CD8-positive, alpha-beta memory T cell (primary cell): ENCODE results near the gene FRY. TPM values are rescaled to one million over a fixed set of nuclear protein-coding genes. Genes with fewer than 3 reads are reported as not detected.

Experiments used
- CTCF ChIA-PET: fragments of 350-600 bp; sonication (Branson Sonifier 250); formaldehyde crosslinking; loops from one replicate; lab custom pipeline; 2021; ENCODE audit warnings: antibody characterized with exemption; lab: Charles Lee
- POLR2A ChIA-PET: fragments of 350-600 bp; sonication (Branson Sonifier 250); formaldehyde crosslinking; loops from one replicate; lab custom pipeline; 2021; ENCODE audit warnings: antibody characterized with exemption; lab: Charles Lee
- DNase-seq, 5 donors: peaks; one replicate each; pipeline versions ENCODE4 v3.0.0 to v3.0.0-alpha.2; 2020 to 2022; ENCODE audit warnings: mixed read lengths in 1 of 5
- H3K27ac ChIP-seq: one replicate; pipeline ENCODE4 v1.7.0; 2013; ENCODE audit warnings: low read depth, mild to moderate bottlenecking, low read length, moderate library complexity
- H3K27me3 ChIP-seq: 2 replicates; pipeline ENCODE4 v1.7.0; 2013; ENCODE audit warnings: low read length, mild to moderate bottlenecking; ENCODE audit not compliant: insufficient read depth, poor library complexity, severe bottlenecking
- H3K36me3 ChIP-seq: 2 replicates; pipeline ENCODE4 v1.7.0; 2013; ENCODE audit warnings: mild to moderate bottlenecking, low read length, moderate library complexity; ENCODE audit not compliant: insufficient read depth
- H3K4me1 ChIP-seq: 2 replicates; pipeline ENCODE4 v1.7.0; 2013; ENCODE audit warnings: mild to moderate bottlenecking, low read length, moderate library complexity; ENCODE audit not compliant: insufficient read depth
- H3K4me3 ChIP-seq: 2 replicates; pipeline ENCODE4 v1.7.0; 2013; ENCODE audit warnings: mild to moderate bottlenecking, low read length
- H3K9me3 ChIP-seq: 2 replicates; pipeline ENCODE4 v1.7.0; 2013; ENCODE audit warnings: mild to moderate bottlenecking, low read length
- H3K27ac Mint-ChIP-seq, 8 donors: one replicate each; pipeline ENCODE4 v1.8.0; 2020 to 2021; ENCODE audit warnings: mixed read lengths in 8 of 8, mild to moderate bottlenecking in 6 of 8, inconsistent platforms in 3 of 8, moderate library complexity in 3 of 8
- H3K27me3 Mint-ChIP-seq, 2 donors: one replicate each; pipeline ENCODE4 v1.8.0; 2020 to 2021; ENCODE audit warnings: mixed read lengths in 2 of 2, mild to moderate bottlenecking in 1 of 2, moderate library complexity in 1 of 2
- H3K36me3 Mint-ChIP-seq, 3 donors: one replicate each; pipeline ENCODE4 v1.8.0; 2020 to 2021; ENCODE audit warnings: mixed read lengths in 3 of 3, inconsistent platforms in 1 of 3, mild to moderate bottlenecking in 1 of 3
- H3K4me1 Mint-ChIP-seq, 3 donors: one replicate each; pipeline ENCODE4 v1.8.0; 2020 to 2021; ENCODE audit warnings: mixed read lengths in 3 of 3, inconsistent platforms in 1 of 3, mild to moderate bottlenecking in 1 of 3
- H3K4me3 Mint-ChIP-seq, 7 donors: one replicate each; pipeline ENCODE4 v1.8.0; 2020 to 2021; ENCODE audit warnings: mixed read lengths in 7 of 7, mild to moderate bottlenecking in 6 of 7, moderate library complexity in 4 of 7, inconsistent platforms in 2 of 7
- H3K9me3 Mint-ChIP-seq, 5 donors: one replicate each; pipeline ENCODE4 v1.8.0; 2020 to 2022; ENCODE audit warnings: mixed read lengths in 5 of 5, mild to moderate bottlenecking in 3 of 5, moderate library complexity in 2 of 5, inconsistent platforms in 1 of 5
- polyA plus RNA-seq: library from polyadenylated mRNA; unstranded; fragments of 300-500 nt; fragmentation: Illumina TruSeq; gene quantifications from one replicate; pipeline ENCODE4 v1.2.3, GENCODE V29; 2021
- total RNA-seq, 2 experiments: library from RNA; stranded (reverse); gene quantifications; one replicate each; pipeline ENCODE4 v1.2.3, GENCODE V29; 2021

FRY gene
- total and polyA plus RNA-seq, 3 experiments from 2014 or later, result 0.53 to 1.5 (median 0.72) TPM

DNA sequence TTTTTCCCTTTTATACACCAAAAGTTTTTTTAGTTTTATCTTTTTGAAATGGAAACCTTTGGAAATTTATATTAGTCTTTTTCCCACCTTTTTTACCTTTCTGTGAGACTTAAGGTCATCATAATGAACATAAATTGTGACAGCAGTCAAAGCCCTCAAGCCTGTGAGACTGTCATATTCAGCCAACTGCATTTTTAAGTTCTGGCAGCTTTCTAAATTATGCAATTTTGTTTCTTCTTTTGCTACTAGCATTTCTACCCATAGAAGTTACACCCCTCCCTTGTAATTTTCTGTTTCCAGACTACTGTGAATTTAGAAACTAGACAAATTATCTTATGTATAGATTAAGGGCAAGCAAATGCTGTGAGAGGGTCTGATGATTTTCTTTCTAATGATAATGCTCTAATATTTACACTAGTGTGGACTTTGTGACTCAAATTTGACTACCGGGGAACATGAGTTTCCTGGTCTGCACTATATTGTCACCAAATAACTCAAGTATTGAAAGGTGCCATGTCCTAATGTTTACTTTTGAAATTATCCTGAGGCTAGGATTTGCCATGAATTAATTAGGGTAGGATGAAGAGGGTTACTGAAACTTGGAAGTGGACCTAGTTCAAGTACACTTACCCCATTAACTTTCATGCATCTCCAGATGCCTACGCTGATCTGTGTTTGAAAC is 43.7 kb downstream of the FRY start:
- H3K27ac ChIP-seq, result no peak overlapping the region
- H3K4me3 ChIP-seq, result no peak overlapping the region
- Mint-ChIP-seq H3K9me3 (peaks cover 0 to 10% (median 3%) of the 10 kb centered on the region in 5 donors), H3K27ac (no peak overlapping the region), H3K27me3 (peaks cover 0 to 6% of the 10 kb centered on the region in 2 donors), H3K4me3 (no peak overlapping the region), H3K4me1 (no peaks in the 10 kb centered on the region), H3K36me3 (no peaks in the 10 kb centered on the region)
- DNase-seq, result no peak
- no peaks in the 10 kb centered on the region for H3K36me3 ChIP-seq
- no peaks in the 10 kb centered on the region for H3K9me3 ChIP-seq
- CTCF ChIA-PET, result no interaction called here
- no peaks in the 10 kb centered on the region for H3K27me3 ChIP-seq
- POLR2A ChIA-PET, result no interaction called here
- H3K4me1 ChIP-seq, result no peaks in the 10 kb centered on the region

DNA sequence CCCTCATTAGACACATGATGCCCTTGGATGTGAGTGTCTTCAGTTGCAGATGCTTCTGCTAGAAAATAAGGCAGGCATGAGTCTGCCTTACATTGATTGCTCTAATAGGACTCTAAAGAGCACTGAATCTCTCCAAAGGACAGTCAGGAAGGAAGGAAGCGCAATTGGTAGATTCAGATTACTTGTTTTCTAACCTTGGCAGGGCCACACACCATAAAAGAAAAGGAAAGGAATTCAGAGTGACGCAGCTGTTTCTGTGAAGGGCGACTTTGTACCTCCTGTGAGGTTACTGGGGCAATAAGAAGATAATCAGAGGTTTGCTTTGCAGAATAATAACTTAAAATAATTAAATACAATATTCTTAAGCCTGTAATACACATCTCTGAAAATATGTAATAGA is 48.0 kb downstream of the FRY start:
- no peaks in the 10 kb centered on the region for H3K36me3 ChIP-seq
- no peak for DNase-seq
- H3K27ac ChIP-seq, result no peak overlapping the region
- no peaks in the 10 kb centered on the region for H3K9me3 ChIP-seq
- peaks cover 0 to 4% of the 10 kb centered on the region in 2 donors for H3K27me3 Mint-ChIP-seq
- POLR2A ChIA-PET, result no interaction called here
- H3K27ac Mint-ChIP-seq, result peak overlapping the region in 1 of 8 donors; percentile 2
- CTCF ChIA-PET, result no interaction called here
- no peaks in the 10 kb centered on the region for H3K36me3 Mint-ChIP-seq
- peaks cover 0 to 5% (median 0%) of the 10 kb centered on the region in 5 donors for H3K9me3 Mint-ChIP-seq
- no peaks in the 10 kb centered on the region for H3K27me3 ChIP-seq
- H3K4me1 ChIP-seq, result no peaks in the 10 kb centered on the region
- no peak overlapping the region for H3K4me3 ChIP-seq
- no peak overlapping the region for H3K4me3 Mint-ChIP-seq
- no peaks in the 10 kb centered on the region for H3K4me1 Mint-ChIP-seq

GRCh38 chr13:32080328-32080744 is 48.8 kb downstream of the FRY start:
- no peak overlapping the region for H3K4me3 ChIP-seq
- ChIA-PET CTCF (no interaction called here), POLR2A (no interaction called here)
- DNase-seq, result no peak
- no peaks in the 10 kb centered on the region for H3K4me1 ChIP-seq
- Mint-ChIP-seq H3K9me3 (peaks cover 0 to 5% (median 0%) of the 10 kb centered on the region in 5 donors), H3K36me3 (no peaks in the 10 kb centered on the region), H3K27me3 (peaks cover 0 to 4% of the 10 kb centered on the region in 2 donors), H3K4me3 (no peak overlapping the region), H3K4me1 (no peaks in the 10 kb centered on the region), H3K27ac (peak overlapping the region in 1 of 8 donors; percentile 52)
- H3K27ac ChIP-seq, result no peak overlapping the region
- no peaks in the 10 kb centered on the region for H3K36me3 ChIP-seq
- no peaks in the 10 kb centered on the region for H3K9me3 ChIP-seq
- H3K27me3 ChIP-seq, result no peaks in the 10 kb centered on the region

DNA sequence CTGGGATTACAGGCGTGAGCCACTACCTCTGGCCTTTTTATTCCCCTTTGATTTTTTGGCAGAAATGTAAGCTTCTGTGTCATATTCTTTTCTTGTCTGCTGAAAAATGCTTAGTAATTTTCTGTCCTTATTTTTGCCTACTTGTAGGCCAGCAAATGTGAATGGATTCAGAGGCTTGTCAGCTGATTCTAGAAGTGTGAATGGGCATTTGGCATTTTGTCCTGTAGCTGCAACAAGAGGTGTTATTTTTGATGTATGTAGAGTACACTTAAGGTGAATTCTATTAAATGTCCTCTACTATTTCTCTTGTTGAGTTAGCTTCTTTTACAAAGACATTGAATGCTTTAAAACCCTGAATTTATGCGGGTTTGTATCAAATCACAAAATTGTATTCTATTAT is 50.0 kb downstream of the FRY start:
- Mint-ChIP-seq H3K27ac (no peak overlapping the region), H3K4me3 (no peak overlapping the region), H3K36me3 (no peaks in the 10 kb centered on the region), H3K4me1 (no peaks in the 10 kb centered on the region), H3K9me3 (peaks cover 0 to 5% (median 0%) of the 10 kb centered on the region in 5 donors), H3K27me3 (peaks cover 2 to 4% of the 10 kb centered on the region in 2 donors)
- CTCF ChIA-PET, result no interaction called here
- POLR2A ChIA-PET, result no interaction called here
- Histone ChIP-seq H3K4me3 (no peak overlapping the region), H3K36me3 (no peaks in the 10 kb centered on the region), H3K27ac (no peak overlapping the region), H3K9me3 (no peaks in the 10 kb centered on the region), H3K27me3 (no peaks in the 10 kb centered on the region), H3K4me1 (no peaks in the 10 kb centered on the region)
- no peak for DNase-seq

GRCh38 chr13:32086366-32086765 is 54.8 kb downstream of the FRY start:
- no peaks in the 10 kb centered on the region for H3K4me1 ChIP-seq
- Mint-ChIP-seq H3K36me3 (no peaks in the 10 kb centered on the region), H3K27ac (peak overlapping the region in 1 of 8 donors; percentile 57), H3K4me1 (no peaks in the 10 kb centered on the region), H3K9me3 (peaks cover 0 to 2% (median 0%) of the 10 kb centered on the region in 5 donors), H3K4me3 (no peak overlapping the region), H3K27me3 (peaks cover 2 to 13% of the 10 kb centered on the region in 2 donors)
- H3K36me3 ChIP-seq, result no peaks in the 10 kb centered on the region
- ChIA-PET CTCF (no interaction called here), POLR2A (no interaction called here)
- no peak overlapping the region for H3K4me3 ChIP-seq
- no peaks in the 10 kb centered on the region for H3K27me3 ChIP-seq
- DNase-seq, result no peak
- H3K9me3 ChIP-seq, result no peaks in the 10 kb centered on the region
- no peak overlapping the region for H3K27ac ChIP-seq

DNA sequence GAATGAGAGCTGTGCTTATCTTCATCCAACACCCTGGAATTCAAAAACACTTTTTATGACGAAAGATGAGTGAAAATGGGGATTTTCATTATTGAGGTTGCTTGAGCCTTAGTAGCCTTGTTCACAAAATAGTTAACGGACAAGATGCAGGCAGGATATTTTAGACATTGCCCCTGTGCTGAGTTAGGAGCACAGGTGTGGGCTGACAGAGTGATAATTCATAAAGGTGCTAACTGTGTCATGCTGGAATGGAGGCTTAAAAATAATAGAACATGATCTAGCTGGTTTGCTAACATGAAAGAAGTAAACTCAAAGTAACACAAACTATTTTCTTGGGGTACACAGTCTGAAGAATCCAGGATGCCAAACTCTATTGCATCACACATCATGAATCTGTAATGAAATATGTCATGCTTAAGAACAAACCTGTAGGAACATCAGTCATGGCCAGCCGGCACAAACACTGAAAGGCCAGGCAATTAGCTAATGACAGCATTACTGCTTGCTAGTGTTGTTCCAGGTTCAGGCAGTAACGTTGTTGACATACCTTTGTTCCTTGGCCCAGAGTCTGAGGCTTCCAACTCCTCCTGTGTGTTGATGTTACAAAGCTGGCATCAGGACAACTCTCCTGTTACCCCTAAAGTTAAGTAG is 55.3 kb downstream of the FRY start:
- Histone ChIP-seq H3K4me3 (no peak overlapping the region), H3K4me1 (no peaks in the 10 kb centered on the region), H3K36me3 (no peaks in the 10 kb centered on the region), H3K27ac (no peak overlapping the region), H3K9me3 (no peaks in the 10 kb centered on the region), H3K27me3 (no peaks in the 10 kb centered on the region)
- CTCF ChIA-PET, result no interaction called here
- H3K27ac Mint-ChIP-seq, result no peak overlapping the region
- POLR2A ChIA-PET, result no interaction called here
- no peak overlapping the region for H3K4me3 Mint-ChIP-seq
- DNase-seq, result no peak
- H3K27me3 Mint-ChIP-seq, result peaks cover 2 to 13% of the 10 kb centered on the region in 2 donors
- peaks cover 0 to 2% (median 0%) of the 10 kb centered on the region in 5 donors for H3K9me3 Mint-ChIP-seq
- H3K4me1 Mint-ChIP-seq, result no peaks in the 10 kb centered on the region
- H3K36me3 Mint-ChIP-seq, result no peaks in the 10 kb centered on the region

DNA sequence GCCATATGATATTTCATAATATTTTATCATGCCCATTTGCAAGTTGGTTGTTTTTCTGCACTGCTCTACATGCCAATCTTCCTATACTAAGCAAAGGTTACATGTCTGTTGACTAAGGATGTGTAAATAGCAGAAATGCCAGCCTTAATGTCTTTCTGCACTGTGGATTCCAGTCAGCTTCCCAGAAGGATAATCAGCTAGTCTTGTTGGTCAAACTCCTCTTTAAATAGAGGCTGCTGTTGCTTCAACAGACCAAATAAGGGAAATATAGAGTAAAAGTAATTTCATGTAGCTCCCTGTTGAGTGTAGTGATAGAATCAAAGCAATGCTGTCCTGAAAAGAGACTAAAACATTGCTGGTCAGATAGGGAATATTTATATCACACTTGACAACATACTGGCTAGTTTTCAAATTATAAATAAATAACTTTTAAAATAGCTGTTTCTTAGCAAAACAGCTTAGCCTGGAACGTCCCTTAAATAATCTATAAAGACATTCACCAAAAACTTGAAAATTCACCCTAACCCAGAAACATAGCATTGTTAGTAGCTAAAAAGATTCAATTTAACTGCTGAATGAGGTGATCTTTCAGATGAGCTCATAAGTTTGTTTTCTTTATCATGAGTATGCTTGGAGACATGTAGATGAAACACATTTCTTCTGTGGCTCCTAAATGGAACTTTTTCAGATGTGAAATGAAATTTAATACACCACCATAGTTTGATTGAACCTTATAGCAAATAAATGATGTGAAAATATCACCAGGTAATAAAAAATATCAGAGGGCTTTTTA is 56.6 kb downstream of the FRY start:
- peaks cover 0 to 2% (median 0%) of the 10 kb centered on the region in 5 donors for H3K9me3 Mint-ChIP-seq
- no peaks in the 10 kb centered on the region for H3K27me3 ChIP-seq
- no peak for DNase-seq
- H3K4me1 Mint-ChIP-seq, result no peaks in the 10 kb centered on the region
- no peak overlapping the region for H3K4me3 Mint-ChIP-seq
- no peaks in the 10 kb centered on the region for H3K4me1 ChIP-seq
- CTCF ChIA-PET, result no interaction called here
- no peak overlapping the region for H3K4me3 ChIP-seq
- no peak overlapping the region for H3K27ac ChIP-seq
- no peaks in the 10 kb centered on the region for H3K36me3 Mint-ChIP-seq
- POLR2A ChIA-PET, result no interaction called here
- H3K27me3 Mint-ChIP-seq, result peaks cover 2 to 13% of the 10 kb centered on the region in 2 donors
- H3K27ac Mint-ChIP-seq, result peak overlapping the region in 1 of 8 donors; percentile 8
- no peaks in the 10 kb centered on the region for H3K36me3 ChIP-seq
- no peaks in the 10 kb centered on the region for H3K9me3 ChIP-seq

- H3K4me1 ChIP-seq, result no peaks in the 10 kb centered on the region
- no peak for DNase-seq
- no peak overlapping the region for H3K27ac Mint-ChIP-seq
- no peaks in the 10 kb centered on the region for H3K36me3 ChIP-seq
- H3K4me3 ChIP-seq, result no peak overlapping the region
- H3K9me3 ChIP-seq, result no peaks in the 10 kb centered on the region
- peaks cover 0 to 2% (median 0%) of the 10 kb centered on the region in 5 donors for H3K9me3 Mint-ChIP-seq
- POLR2A ChIA-PET, result no interaction called here
- H3K27me3 ChIP-seq, result no peaks in the 10 kb centered on the region
- no peaks in the 10 kb centered on the region for H3K36me3 Mint-ChIP-seq
- no peak overlapping the region for H3K27ac ChIP-seq
- H3K4me3 Mint-ChIP-seq, result no peak overlapping the region
- H3K27me3 Mint-ChIP-seq, result peaks cover 3 to 5% of the 10 kb centered on the region in 2 donors
- H3K4me1 Mint-ChIP-seq, result no peaks in the 10 kb centered on the region
- CTCF ChIA-PET, result no interaction called here
Observed at GRCh38 chr13:32092496-32092895, 60.9 kb downstream of the FRY start.
